Suppressor macrophage treated with lipopolysaccharide for 4 hours (primary cell): ENCODE data around the gene NOBOX.
A peak's percentile ranks its signal among the peaks of the same experiment; 100 is the strongest.
"Not testable (repeated sequence)": the region's sequence is repeated elsewhere in the genome, so short reads cannot be mapped to it uniquely, and the experiment has no call there.

Experiments used
- DNase-seq: peaks from one replicate; pipeline ENCODE4 v3.0.0-alpha.2; 2020

The NOBOX gene

GRCh38 chr7:144403649-144404061 lies at the start of gene NOBOX:
NOBOX (minus strand) TSS chr7:144403693.
- DNase-seq: no peak

GRCh38 chr7:144452064-144452463 lies 48.6 kb upstream of the NOBOX start:
- no peak for DNase-seq

- no peak for DNase-seq
Measured at GRCh38 chr7:144445590-144445989, 42.1 kb upstream of the NOBOX start.

- DNase-seq: no peak
Measured at GRCh38 chr7:144439717-144440205, 36.3 kb upstream of the NOBOX start.

GRCh38 chr7:144438759-144439158 lies 35.3 kb upstream of the NOBOX start:
- DNase-seq: no peak

DNA sequence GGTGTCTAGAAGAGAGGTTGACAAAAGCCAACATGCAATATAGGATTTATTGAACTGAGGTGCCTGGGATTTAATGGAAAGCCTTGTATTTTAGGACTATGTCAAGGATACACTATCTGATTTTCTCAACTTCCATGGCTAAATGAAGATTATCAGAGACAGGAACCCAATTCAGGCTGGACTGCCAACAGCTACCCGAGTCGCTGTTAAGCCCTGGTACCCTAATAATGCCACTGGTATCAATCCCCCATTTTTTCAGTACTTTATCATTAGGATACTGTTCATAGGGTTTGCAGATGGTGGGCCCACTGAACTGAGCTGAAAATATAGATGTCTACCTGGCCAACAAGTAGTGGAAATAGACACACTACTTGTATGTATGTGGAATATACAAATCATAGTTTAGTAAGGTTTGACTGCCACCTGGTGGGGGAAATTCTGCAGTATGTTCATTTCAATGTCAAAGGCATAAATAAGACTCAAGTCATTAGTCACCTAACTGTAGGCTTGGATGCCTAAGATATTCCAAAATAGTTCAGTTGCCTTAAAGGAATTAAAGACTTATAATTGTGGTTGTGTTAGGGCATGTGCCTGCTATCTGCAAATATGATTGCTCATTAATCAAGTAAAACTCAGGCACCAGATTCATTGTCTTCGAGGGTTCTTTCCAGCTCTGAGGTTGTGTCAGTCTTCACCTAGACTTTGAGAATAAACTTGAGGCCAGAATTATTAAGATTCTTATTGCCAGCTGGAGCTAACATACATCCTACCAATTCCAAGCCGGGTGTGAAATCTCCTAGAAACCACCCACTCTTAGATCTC lies 34.1 kb upstream of the NOBOX start:
- peak; percentile 62 for DNase-seq

GRCh38 chr7:144436500-144436899 lies 33.0 kb upstream of the NOBOX start:
- DNase-seq: no peak

GRCh38 chr7:144428431-144428830 lies 24.9 kb upstream of the NOBOX start:
- DNase-seq: no peak

DNA sequence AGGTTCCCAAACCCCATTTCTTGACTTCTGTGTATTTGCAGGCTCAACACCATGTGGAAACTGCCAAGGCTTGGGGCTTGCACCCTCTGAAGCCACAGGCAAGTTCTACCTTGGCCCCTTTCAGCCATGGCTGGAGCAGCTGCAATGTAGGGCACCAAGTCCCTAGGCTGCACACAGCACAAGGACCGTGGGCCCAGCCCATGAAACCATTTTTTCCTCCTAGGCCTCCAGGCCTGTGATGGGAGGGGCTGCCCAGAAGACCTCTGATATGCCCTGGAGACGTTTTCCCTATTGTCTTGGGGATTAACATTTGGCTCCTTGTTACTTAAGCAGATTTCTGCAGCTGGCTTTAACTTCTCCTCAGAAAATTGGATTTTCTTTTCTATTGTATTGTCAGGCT lies 24.0 kb upstream of the NOBOX start:
- DNase-seq: not testable (repeated sequence)

DNA sequence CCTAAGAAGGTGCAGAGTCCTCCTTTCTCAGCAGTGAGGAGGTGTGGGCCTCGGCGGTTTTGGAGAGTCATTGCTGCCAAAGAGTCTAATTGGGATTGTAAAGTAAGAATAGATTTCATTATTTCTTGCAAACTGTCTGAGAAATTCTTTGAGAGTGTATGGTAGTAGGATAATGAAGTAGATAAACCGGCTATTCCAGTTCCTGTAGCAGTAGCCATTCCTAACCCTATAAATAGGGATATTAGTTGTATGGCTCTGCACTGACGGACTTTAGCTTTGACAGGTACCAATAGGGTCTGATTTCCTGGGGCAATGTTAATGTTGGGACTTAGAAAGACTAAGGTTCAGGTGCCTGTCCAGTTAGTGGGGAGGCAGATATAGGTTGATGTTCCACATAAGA lies 15.4 kb upstream of the NOBOX start:
- not testable (repeated sequence) for DNase-seq

GRCh38 chr7:144416341-144416740 lies 12.8 kb upstream of the NOBOX start:
- DNase-seq: no peak

GRCh38 chr7:144415858-144416257 lies 12.4 kb upstream of the NOBOX start:
- DNase-seq: no peak

DNA sequence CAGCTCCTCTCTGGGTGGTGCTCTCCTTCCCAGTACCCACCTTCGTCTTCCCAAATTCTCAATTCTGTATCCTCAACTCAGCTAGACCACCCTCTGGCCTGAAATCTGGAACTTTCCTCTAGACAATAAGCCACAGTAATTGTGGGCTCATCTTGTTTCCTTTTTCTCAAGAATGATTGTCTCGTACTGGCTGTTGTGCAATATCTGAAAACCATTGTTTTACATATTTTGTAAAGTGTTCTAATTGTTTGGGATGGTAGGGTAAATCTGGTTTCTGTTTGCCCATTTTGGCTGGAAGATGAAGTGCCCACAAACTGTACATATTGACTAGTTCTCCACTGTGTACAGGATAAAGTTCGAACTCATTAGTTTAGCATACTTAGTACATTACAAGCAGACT lies 11.3 kb upstream of the NOBOX start:
- no peak for DNase-seq

GRCh38 chr7:144410441-144410840 lies 6.9 kb upstream of the NOBOX start:
- DNase-seq: no peak

DNA sequence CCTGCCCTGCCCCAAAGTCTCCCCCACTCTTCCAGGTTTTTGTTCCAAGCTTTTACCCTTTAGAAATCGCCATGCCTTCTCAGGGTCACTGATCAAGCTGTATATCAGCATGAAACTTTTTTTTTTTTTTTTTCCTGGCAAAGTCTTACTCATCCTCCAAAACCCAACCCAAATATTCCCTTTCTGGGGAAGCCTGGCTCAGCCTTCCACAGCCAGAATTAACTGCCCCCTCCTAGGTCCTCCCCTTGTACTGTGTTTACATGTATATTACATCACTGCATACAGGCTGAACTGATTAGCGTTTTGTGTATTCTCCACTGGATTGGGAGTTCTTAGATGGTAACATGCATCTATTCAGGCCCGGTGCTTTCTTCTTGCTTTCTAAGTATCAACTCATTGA lies 4.6 kb upstream of the NOBOX start:
- no peak for DNase-seq

GRCh38 chr7:144407266-144407931 lies 3.9 kb upstream of the NOBOX start:
- no peak for DNase-seq

DNA sequence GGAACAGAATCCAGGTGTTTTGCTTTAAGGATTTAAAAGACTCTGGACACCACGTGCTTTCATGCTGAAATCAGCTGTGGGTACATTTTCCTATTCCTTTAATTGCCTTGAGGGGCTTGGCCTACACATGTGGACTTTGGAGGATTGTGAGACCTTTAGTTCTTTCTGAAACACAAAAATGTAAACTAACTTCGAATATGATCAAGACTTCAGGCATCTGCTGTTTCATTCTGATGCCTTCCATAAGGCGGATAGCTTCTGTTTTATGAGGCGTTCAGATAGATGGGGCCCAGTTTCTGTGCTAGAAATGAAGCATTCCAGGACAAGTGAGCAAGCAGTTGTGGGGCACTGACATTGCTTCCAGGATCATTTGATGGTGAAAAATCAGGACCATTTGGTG lies 1.5 kb upstream of the NOBOX start:
- no peak for DNase-seq

- DNase-seq: no peak
Measured at GRCh38 chr7:144403102-144403501, 391 bp downstream of the NOBOX start.

GRCh38 chr7:144401490-144401889 lies 2.0 kb downstream of the NOBOX start:
- DNase-seq: no peak

GRCh38 chr7:144399946-144400345 lies 3.5 kb downstream of the NOBOX start:
- no peak for DNase-seq

DNA sequence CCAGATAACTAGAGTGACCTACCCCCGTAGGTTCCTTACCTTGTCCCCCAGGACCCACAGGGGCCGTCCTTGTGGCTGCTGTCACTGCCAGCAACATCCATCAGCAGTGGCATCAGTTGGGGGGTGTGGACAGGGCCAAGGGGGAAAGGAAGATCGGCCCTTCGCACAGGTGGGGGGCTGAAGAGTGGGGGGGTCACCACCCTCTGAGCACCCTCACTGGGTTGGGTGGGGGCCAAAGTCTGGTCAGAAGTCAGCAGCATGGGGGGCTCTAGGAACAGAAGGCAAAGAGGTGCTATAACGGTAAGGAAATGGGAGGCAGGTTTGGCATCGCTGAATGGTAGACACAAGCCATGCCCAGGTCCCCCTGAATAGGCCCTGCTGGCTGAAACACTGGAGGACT lies 4.6 kb downstream of the NOBOX start:
- DNase-seq: no peak

- DNase-seq: no peak
Measured at GRCh38 chr7:144398291-144398690, 5.2 kb downstream of the NOBOX start.

GRCh38 chr7:144397086-144397485 lies 6.4 kb downstream of the NOBOX start:
- DNase-seq: no peak

- peak; percentile 62 for DNase-seq
Measured at GRCh38 chr7:144391823-144392255, 11.7 kb downstream of the NOBOX start.
